H1 (cell line): Measurements from ENCODE around the gene SIM2. TPM values are rescaled to one million over a fixed set of nuclear protein-coding genes. Genes with fewer than 3 reads are reported as not detected.

Source experiments
- CEBPB ChIP-seq: IDR thresholded peaks from 2 replicates; pipeline ENCODE4 v1.6.1; 2012; ENCODE audit warnings: low read depth, low read length
- HDAC6 ChIP-seq: IDR thresholded peaks from one replicate; pipeline ENCODE4 v1.7.1; 2012; ENCODE audit warnings: low read depth, mild to moderate bottlenecking, inconsistent platforms, low read length, moderate library complexity
- JUND ChIP-seq: IDR thresholded peaks from 2 replicates; pipeline ENCODE4 v1.6.1; 2011; ENCODE audit warnings: mild to moderate bottlenecking, improper control_type of control experiment, low read length
- KDM5A ChIP-seq: fragments of 200-600 bp; IDR thresholded peaks from 2 replicates; pipeline ENCODE4 v1.7.1; 2012; ENCODE audit warnings: mild to moderate bottlenecking, low read length, inconsistent platforms, mixed read lengths
- SIN3A ChIP-seq, 2 experiments: IDR thresholded peaks in 1 of 2; conservative IDR thresholded peaks in 1 of 2; 2 replicates each; pipeline ENCODE4 v1.6.1; 2011 to 2012; ENCODE audit warnings: low read length in 2 of 2, improper control_type of control experiment in 1 of 2, low read depth in 1 of 2, mild to moderate bottlenecking in 1 of 2
- SP2 ChIP-seq: IDR thresholded peaks from 2 replicates; pipeline ENCODE4 v1.6.1; 2012; ENCODE audit warnings: mild to moderate bottlenecking, low read length, inconsistent platforms
- polyA plus RNA-seq, 7 experiments: library from polyadenylated mRNA; depleted of rRNA in 3 of 7; stranded (reverse) in 5 of 7; unstranded in 2 of 7; fragments of >200 nt in 5 of 7; fragments of 200-250 nt in 2 of 7; gene quantifications; 1 replicate in 5 of 7; 2 replicates in 1 of 7; 4 replicates in 1 of 7; pipeline versions ENCODE4 v1.2.1 to v1.2.3, GENCODE V29; 2011 to 2013; ENCODE audit warnings: missing spikeins in 2 of 7, mixed read lengths in 2 of 7
- total RNA-seq: library from RNA; stranded (reverse); fragmentation: NEBNext Ultra II Directional; extraction: Animal tissue kit (Norgen Biotek cat#: 25700); gene quantifications from 2 replicates; pipeline ENCODE4 v1.2.1, GENCODE V29; 2021

The SIM2 gene
- total and polyA plus RNA-seq, 2 of the 8 experiments (the other 6 are each of a cell fraction or from before 2014, with no cell fraction given): 0.05 to 0.26 TPM

- TF ChIP-seq SIN3A (conservative IDR thresholded peaks at IDR 0.05 in 1 of 2, IDR thresholded peaks at IDR 0.05 in 1 of 2; ENCODE audit: low read depth in 1 of 2, low read length in 2 of 2) (no peak), SP2 (no peak), KDM5A (no peak), JUND (no peak), CEBPB (no peak), HDAC6 (no peak)
These were observed 44.6 kb upstream of the SIM2 start (continued) for GRCh38 chr21:36654324-36654723.
